GM21447 (cell line): ENCODE measurements around the gene ULK1.
A peak's percentile ranks its signal among the peaks of the same experiment; 100 is the strongest.
"Not testable (repeated sequence)": the region's sequence is repeated elsewhere in the genome, so short reads cannot be mapped to it uniquely, and the experiment has no call there.

Experiments
- ATAC-seq: cut with Tn5 transposase; IDR thresholded peaks from one replicate; pipeline ENCODE4 v1.9.1; 2021; ENCODE audit not compliant: unreplicated experiment

The ULK1 gene

DNA sequence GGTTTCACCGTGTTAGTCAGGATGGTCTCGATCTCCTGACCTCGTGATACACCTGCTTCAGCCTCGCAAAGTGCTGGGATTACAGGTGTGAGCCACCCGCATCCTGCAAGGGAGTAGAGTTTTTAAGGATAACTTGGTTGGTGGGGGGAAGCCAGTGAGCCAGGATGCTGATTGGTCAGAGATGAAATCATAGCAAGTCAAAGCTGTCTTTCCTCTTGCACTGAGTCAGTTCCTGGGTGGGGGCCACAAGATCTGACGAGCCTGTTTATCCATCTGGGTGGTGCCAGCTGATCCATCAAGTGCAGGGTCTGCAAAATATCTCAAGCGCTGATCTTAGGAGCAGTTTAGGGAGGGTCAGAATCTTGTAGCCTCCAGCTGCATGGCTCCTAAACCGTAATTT lies 9.3 kb upstream of the ULK1 start:
- ATAC-seq, result not testable (repeated sequence)

DNA sequence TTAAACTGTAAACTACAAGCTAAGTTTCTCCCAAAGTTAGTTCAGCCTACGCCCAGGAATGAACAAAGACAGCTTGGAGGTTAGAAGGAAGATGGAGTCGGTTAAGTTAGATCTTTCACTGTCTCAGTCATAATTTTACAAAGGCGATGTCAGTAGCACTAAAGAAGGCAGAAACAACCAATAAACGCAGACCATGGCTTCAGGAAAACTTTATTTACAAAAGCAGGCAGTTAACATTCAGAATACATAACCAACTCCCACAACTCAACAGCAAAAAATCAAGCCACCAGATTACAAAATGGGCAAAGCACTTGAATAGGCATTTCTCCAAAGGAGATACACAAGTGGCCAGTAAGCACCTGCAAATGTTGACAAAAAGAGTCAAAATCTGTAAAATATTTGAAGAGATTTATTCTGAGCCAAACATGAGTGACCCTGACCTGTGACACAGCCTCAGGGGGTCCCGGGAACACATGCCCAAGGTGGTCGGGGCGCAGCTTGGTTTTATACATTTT lies 8.8 kb upstream of the ULK1 start:
- no peak for ATAC-seq

DNA sequence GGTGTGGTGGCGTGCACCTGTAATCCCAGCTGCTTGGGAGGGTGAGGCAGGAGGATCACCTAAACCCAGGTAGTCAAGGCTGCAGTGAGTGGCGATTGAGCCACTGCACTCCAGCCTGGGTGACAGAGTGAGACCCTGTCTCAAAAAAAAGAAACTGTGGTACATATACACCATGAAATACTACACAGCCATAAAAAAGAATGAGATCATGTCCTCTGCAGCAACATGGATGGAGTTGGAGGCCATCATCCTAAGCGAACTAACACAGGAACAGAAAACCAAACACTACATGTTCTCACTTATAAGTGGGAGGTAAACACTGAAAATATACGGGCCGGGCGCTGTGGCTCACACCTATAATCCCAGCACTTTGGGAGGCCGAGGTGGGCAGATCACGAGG lies 2.7 kb upstream of the ULK1 start:
- not testable (repeated sequence) for ATAC-seq

DNA sequence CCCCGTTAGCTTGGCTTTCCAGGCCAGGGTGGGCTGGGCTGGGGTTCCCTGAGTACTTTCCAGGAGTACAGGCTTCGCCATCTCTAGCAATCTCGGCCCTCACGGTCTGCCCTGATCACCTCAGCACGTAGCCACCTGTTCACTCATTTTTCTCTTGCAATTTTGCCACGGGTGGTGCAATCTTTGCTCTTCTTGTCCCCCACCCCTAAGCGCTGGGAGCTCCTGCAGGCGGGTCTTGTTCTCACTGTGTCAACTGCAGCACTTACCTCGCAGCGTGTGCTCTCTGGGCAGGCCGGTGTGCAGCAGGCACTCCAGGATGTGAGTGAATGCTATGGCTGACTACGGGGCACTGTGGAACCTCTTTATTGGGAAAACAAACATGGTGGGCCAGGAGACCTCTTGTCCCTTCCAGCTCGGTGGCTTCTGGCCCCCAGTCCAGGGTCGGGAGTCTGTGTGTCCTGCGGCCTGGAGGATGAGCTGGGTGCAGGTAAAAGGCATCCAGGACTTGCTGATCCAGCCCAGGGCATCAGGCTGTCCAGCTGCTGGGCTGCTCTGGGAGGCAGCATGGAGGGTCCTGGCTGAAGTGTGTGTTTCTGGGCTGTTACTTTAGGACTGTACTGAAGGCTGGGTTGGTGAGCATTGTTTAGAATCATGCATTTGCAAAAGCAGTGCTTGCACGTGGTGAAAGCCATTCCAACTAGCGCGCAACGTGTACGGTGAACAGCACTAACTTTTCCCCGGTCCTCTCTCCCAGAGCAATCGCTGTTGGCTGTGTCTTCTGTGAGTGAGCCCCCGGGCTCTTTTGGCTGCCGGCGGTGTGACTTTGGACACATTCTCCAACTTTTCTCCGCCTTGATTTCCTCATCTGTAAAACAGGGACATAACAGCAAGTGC lies 1.5 kb upstream of the ULK1 start:
- no peak for ATAC-seq

DNA sequence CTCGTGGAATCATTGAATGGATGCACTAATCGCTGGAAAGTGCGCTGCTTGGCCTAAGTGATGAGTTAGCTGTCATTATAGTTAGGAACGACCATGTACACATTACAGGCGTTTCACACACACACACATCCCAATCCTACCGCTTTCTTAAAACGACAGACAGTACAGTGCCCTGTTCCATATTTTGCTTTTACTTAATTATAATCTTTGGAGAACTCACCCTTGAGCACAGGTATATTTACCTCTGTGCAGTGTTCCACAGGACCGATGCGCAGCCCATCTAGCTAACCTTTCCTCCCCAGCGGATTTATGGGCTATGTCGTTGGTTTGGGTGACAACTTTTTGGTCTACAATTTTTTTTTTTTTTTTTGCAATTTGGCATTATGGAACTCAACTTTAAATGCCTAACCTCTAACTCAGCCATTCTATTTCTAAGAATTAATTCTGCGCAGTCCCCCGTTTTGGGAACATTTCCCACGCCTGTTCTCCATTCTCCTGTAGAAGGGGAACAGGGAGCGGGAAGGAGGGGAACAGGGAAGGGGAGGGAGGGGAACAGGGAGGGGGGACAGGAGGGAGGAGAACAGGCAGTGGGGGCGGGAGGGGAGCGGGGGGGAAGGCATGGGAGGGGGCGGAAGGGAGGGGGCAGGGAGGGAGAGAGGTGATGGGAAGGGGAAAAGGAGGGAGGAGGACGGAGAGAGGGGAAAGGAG lies 663 bp upstream of the ULK1 start:
- ATAC-seq, result no peak

DNA sequence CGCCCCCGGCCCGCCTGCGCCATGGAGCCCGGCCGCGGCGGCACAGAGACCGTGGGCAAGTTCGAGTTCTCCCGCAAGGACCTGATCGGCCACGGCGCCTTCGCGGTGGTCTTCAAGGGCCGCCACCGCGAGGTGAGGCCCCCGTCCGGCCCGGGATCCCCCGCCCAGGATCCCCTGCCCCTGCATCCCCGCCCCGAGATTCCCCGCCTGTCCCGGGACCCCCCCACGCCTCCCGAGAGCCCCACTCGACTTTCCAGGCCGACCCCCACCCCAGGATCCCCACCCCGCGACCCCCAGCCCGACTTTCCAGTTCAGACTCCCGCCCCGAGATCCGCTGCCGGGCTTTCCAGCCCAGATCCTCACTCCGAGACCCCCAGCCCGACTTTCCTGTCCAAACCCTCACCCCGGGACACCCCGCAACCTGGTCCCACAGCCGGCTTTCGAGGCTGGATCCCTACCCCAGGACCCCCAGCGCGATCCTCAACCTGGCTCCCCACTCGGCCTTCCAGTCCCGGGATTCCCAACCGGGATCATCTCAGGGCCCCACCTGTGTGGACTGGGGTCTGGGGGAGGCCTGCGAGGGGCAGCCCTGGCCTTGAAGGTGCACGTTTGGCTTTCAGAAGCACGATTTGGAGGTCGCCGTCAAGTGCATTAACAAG lies 688 bp downstream of the ULK1 start:
- ATAC-seq, result peak; percentile 0

DNA sequence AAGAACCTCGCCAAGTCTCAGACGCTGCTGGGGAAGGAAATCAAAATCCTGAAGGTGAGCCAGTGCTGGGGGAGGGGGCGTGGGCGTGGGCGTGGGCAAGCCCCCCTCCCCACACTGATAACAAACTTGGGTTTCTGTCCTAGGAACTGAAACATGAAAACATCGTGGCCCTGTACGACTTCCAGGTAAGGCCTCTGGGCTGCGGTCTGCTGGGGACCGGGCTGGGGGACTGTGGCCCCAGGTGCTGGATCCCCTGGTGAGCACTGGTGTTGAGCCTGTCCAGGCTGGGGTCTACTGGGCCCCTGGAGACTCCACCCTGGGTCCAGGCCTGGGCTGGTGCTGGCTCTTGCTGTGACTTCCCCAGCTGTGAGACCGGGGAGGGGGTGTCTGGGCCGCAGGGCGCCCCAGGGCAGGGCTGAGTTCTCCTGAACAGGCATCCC lies 1.2 kb downstream of the ULK1 start:
- ATAC-seq, result peak; percentile 11

DNA sequence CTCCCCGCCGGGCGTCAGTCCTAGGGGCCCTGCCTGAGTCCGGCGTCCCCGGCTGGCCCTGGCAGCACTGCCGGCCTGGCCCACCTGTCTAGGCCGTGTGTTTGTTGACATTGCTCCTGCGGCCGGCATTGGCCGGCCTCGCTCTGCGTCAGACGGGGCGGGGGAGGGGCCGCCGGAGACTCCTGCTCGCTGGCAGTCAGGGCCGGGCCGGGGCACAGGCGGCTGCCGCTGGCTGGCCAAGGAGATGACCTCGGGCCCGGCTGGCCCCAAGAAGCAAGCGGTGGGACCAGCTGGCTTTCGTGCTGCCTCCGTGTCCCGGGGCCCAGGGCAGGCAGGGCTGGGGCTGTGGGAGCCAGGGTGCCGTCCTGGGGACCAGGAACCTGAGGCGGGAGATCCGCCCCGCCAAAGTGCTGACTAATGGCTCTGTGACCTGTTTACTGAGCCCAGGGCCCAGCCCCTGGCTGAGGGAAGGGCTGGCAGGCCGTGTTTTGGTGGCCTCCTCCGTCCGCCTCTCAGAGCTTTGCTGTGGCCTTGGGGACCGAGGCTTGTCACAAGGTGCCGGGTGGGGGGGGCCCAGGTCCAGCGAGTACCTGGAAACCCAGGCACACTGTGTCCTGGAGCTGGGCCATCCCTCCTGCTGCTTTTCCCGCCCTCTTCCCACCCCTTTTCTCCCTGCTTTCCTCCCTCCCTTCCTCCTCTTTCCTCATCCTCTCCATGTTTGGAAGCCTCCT lies 1.8 kb downstream of the ULK1 start:
- peak; percentile 65 for ATAC-seq

DNA sequence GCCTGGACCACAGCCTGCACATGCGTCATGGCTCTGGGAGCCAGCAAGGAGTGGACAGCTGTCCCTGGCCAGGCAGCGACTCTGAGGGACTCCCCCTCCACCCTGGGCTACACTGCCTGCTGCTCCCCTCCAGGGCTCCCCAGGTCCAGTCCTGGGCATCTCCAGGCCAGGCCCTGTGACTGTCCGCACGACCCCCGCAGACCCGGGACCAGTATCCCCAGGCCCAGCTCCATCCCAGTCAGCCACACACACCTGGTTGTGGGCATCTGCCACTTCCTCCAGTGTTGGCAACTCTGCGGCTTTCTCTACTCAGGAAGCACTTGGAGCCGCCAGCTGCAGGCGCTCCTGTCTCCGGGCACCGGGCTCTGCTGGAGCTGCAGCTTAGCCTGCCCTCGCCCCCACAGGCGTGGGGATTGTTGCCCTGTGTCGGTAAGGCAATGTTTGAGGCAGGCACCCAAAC lies 2.4 kb downstream of the ULK1 start:
- ATAC-seq, result no peak

DNA sequence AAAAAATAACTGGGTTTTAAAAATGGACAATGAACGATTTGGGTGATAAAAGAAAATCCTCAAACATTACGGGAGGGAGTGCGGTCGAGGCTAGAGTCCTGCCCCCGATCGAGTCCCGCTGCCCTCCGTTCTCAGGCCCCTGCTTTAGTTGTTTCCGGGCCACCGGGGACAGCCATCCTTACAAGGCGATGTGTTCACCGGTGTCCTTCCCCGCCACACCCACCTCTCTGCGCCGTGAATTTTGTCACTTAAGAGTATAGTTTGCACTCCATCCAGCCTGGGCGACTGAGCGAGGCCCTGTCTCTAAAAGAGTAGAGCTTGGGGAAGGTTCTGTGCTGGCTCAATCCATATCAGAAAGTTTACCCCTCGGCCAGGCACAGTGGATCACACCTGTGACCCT lies 2.9 kb downstream of the ULK1 start:
- ATAC-seq, result no peak

DNA sequence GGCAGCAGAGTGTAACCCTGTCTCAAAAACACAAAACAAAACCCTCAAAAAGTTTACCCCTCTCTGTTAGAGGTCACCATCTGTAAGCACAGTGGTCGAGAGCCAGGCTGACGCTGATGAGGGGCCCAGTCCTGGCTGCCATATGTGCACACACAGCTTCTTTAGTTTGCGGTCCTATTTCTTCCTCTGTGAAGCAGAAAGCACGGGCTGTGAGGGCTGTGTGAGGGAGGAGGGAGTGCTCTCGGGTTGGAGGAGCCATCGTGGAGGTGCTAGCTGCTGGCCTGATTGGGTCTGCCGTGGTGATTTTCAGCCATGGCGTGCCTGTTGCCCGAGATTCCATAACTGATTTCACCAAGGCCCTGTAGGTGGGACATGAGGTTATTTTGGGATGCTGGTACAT lies 3.5 kb downstream of the ULK1 start:
- no peak for ATAC-seq

DNA sequence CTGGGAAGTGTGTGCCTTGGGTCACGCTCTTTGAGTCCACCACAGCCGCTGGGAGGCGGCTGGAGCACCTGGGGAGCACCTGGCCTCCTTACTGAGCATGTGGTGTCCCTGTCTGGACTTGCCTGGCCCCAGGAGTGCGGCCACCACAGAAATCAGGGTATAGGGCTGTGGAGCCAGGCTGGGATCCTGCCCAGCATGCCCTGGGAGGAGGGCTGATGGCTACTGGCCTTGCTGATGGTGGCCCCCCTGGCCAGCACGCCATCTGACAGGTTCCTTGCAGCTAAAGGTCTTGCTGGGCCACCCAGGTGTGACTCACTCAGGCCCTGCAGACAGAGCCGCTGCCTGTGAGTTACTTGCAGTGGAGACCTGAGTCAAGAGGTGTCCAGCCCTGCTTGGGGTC lies 6.0 kb downstream of the ULK1 start:
- ATAC-seq, result no peak

DNA sequence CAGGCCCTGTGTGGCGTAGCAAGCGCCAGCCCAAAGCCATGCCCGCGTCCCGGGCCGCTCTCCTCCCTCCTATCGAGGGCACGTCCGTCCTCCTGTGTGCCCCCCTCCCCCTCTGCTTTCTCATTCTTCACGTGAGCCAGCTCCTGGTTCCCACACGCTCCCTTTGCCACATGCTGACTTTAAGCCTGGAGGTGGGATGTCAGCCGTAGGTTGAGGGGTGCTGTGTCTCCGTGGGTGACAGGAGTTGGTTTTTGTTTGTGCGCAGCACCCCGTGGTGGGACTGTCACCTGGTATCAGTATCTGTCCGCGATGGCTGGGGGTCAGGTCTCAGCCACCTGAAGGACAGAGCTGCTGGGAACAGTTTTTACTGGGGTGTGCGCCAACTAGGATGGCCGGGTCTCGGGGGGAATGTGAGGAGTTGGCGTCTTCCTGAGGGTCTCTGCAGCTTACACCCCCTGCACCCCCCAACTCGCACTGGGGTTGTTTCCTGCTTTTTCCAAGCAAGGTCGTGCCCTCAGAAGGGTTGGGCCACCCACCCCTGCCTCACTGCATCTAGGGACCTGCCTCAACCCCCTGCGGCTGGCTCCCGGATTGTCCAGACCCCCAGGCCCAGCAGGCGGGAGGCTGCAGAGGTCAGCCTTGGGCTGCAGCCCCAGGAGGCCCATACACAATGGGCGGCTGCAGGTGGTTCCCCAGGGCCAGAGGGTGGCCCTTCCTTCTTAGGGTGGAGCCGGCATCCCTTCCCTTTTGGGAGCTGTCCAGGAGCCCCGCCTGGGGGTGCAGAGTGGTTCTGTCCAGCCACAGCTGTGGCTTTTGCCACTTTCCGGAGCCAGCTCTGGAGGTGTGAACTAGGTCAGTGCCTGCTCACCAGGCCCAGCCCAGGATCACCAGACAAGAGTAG lies 7.3 kb downstream of the ULK1 start:
- no peak for ATAC-seq

DNA sequence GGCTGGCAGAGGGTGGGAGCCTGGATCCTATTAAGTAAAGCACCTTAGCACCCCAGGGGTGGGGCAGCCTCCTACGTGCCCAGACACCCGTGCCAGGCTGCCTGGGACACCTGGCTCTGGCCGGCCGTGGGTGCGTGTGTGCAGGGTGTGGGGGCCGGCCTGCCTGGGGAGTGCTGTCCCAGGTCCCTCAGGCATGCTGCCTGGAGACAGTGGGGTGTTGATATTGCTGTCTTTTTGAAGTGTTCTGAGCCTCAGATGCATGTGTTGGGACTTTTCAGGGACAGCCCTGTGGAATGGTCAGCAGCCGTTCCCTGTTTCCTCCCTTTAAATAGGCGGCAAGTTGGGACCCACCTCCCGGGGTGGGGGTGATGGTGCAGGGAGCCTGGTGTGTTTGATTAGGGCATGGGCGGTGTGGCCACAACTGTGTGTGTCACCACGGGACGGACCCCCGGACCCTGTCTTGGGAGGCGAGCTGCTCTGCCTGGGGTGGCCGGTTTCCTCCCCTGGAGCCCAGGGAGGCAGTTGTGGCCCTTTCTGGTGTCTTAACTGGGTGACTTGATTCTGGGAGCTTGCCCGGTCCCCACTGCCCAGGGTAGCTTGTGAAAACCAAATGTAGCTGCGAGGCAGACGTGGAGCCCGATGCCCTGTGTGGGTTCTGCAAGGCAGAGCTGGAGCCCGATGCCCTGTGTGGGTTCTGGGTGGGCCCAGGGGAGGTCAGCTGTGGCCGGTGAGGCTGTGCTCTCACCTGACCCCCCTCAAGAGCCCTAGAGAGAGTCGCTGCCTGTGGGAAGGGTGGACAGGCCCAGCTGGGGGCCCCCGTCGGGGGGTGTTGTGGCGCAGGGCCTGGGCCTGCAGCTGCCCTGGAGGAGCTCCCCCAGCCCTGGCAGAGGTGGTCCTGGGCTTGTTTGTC lies 8.2 kb downstream of the ULK1 start:
- no peak for ATAC-seq

DNA sequence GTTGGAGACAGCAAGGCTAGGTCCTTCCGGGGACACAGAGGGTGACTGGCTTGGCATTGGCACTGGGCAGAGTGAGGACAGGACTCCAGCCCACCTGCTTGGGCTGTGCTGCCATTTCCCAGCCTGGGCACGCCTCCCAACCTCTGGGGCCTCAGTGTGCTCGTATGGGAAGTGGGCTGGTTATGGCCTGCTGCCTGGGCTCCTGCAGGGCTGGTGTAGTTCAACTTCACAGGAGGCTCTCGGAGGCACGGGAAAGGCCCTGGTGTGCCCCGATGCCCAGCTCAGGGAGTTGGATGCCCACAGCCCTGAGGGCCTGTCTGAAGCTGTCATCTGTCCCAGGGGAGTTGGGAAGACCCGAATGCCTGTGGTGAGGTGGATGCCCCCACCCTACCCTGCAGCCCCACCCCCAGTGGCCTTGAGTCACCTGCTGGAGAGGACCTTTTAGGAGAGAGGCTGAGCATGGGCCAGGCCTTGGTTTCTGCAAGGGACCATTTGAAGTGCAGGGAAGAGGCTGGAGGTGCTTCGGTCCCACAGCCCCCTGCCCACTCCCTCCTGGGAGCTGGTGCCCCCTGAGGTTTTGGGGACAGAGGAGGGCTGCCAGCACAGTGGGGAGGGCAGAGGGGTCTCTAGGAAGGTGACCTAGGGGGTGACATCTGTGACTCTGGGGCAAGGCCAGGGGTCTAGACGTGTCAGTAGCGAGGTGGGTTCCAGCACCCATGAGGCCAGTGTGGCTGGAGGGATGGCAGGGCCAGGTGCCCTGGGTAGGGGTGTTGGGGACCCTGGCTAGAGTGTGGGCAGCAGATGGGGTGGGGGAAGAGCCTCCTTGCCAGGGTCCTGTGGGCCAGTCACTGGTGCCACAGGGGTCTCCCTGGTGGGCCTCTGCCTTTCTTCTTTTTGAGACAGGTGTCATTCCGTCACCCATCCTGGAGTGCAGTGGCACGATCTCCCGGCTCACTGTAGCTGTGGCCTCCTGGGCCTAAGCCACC lies 9.1 kb downstream of the ULK1 start:
- no peak for ATAC-seq

DNA sequence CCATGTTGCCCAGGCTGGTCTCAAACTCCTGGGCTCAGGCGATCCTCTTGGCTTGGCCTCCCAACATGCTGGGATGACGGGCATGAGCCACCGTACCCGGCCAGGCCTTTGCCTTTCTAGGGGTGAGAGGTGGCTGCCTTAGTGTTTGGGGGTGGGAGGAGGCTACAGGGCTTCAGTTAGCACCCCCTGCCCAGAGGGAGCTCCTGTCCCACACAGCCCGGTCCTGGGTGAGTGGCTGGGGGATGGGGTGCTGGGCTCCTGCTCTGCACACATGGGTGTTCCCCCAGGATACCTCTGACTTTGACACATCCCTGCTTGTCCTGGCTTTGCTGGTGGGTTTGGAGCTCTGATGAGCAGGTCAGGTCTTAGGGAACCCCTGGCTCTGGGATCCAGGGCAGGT lies 9.9 kb downstream of the ULK1 start:
- ATAC-seq, result no peak

DNA sequence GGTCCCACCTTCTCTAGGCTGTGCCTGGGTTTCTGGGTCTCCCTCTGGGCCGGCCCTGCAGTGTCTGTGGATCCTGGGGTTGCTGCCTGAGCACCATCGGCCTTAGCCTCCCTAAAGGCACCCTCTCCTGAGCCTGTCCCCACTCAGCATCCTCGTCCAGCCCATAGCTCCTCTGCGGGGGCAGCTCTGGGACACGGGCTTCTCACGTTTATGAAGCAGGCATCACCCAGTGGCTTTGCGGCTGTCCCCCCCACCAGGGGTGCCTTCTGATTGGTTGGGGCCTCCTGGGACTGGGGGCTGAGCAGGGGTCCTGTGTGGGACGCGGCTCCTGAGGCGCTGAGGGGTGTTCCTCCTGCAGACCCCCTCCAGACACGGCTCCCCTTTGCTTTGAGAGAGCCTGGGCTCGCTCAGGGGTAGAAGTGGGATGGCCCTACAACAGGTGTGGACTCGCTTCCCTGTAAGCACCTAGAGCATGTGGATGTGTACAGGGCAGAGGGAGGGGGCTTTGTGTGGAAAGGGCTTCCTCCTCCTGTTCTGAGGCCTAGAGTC lies 10.7 kb downstream of the ULK1 start:
- ATAC-seq, result no peak
